Coronary artery (tissue), 2 donors: Measurements from ENCODE around the gene RNF4.

Experiments
- DNase-seq: peaks from one replicate; pipeline ENCODE4 v3.0.0-alpha.2; 2017; ENCODE audit warnings: low spot score
- H3K27ac ChIP-seq, 2 donors: fragments of 200-600 bp; sonication (generic); one replicate each; pipeline ENCODE4 v1.5.1; 2016 to 2019
- H3K4me3 ChIP-seq: fragments of 200-600 bp; sonication (generic); 2 replicates; pipeline ENCODE4 v1.5.1; 2016; ENCODE audit warnings: mild to moderate bottlenecking, moderate library complexity
- CTCF ChIP-seq: fragments of 200-600 bp; sonication (generic); IDR thresholded peaks from one replicate; pipeline ENCODE4 v1.5.1; 2019; ENCODE audit warnings: antibody characterized with exemption

Gene RNF4

DNA sequence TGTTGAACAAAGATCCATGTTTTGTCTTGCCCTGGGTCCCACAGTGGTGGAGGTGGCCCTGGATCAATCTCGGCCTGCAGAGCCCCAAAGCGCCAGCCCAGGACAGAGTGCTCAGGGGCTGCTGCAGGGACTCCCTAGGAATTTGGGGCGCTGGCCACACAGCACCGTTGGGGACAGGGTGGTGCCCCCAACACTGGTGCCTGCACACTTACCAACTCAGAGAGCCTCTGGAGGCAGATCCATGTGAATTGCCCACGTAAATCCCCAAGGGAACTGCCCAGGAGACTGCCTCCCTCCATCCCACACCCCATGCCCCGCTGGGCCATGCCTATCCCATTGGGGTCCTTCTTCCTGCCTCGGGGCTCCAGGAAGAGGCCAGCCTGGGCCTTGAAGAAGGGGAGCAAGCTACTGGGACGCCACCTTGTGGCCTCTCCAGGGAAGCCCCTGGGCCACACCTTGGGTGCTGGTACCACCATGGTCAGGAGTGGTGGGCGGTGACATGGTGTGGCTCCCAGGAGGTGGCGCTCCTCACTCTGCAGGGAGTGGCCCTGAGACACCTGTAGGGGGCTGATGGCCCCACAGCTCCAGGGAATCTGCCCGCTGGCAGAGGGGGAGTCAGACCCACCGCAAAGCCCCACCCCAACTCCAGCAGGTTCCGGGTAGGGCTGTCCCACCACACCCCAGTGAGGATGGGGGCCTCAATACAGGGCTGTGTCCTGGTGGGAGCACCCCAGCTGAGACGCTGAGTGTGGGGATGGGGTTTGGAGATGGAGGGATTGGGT is 27.3 kb upstream of the RNF4 start:
- peak; percentile 28 for TF ChIP-seq CTCF
- Histone ChIP-seq H3K4me3 (no peak overlapping the region), H3K27ac (no peak overlapping the region)
- no peak for DNase-seq

DNA sequence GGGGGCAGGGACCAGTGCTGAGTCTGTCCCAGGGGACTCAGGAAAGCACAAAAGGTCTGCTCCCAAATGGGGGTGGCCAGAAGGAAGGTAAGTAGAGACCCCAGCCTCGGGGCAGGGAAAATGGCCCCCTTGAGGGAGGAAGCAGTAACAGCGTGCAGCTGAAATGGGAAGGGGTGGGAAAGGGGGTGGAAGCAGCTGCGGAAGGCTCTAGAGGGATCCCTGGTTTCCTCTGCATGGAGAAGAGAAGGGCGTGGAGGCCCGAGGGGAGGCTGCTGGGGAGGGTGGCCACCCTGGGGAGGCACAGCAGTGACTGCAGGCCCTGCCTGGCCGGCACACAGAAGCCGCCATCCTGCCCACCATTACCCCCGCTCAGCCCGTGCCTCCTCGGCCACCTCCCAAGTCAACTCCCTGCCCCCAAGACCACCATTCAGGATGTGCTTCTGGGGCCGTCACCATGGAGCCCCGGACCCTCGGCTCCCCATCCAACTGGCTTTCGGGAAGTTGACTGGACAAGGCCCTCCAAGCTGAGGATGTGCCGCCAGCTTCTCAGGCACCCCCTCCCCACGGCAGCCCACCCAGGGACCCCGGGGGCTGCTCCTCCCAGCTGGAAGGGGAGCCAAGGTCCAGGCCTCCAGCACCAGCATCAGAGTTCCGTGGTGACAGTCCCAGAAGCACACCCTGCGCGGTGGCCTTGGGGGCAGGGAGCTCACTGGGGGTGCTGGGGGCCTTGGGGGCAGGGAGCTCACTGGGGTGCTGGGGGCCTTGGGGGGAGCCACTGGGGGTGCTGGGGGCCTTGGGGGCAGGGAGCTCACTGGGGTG is 26.5 kb upstream of the RNF4 start:
- DNase-seq, result no peak
- H3K4me3 ChIP-seq, result no peak overlapping the region
- no peak for TF ChIP-seq CTCF
- no peak overlapping the region for H3K27ac ChIP-seq

DNA sequence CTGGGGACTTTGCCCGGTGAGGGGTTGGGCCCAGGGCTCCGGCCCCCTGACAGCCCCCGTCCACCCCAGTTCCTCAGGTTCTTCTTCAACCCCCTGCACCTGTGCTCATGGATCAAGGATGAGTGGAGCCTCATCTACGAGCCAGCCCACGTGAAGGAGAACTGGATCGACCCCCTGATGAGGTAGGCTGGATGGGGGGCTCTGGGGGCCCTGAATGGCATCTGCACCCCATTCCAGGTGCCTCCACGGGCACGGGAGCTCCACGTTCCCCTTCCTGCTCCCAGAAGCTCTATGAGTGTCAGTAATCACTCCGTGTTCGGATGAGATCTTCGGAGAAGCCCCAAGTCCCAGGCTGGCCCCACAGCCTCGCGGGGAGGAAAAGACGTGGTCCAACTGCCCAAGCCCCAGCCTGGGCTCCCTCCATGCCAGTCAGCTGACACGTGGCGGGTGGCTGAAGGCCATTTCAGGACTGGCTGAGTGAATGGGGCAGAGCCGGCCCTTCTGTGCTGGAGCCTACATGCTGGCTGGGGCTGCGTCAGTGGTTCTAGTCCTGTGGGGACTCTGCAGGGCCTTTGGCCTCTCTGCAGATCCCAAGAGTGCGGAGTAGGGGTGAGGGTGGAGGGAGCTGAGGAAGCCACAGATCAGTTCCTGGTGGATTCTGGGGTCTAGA is 25.7 kb upstream of the RNF4 start:
- no peak for TF ChIP-seq CTCF
- Histone ChIP-seq H3K4me3 (no peak overlapping the region), H3K27ac (no peak overlapping the region)
- DNase-seq, result no peak

- DNase-seq, result no peak
- Histone ChIP-seq H3K27ac (no peak overlapping the region), H3K4me3 (no peak overlapping the region)
- TF ChIP-seq CTCF, result no peak
These were observed 24.8 kb upstream of the RNF4 start for GRCh38 chr4:2443956-2444740.

- no peak for TF ChIP-seq CTCF
- DNase-seq, result no peak
- no peak overlapping the region for H3K4me3 ChIP-seq
- H3K27ac ChIP-seq, result no peak overlapping the region
These were observed 23.8 kb upstream of the RNF4 start for GRCh38 chr4:2445130-2445529.

- no peak overlapping the region for H3K4me3 ChIP-seq
- no peak for DNase-seq
- no peak for TF ChIP-seq CTCF
- H3K27ac ChIP-seq, result no peak overlapping the region
These were observed 23.3 kb upstream of the RNF4 start for GRCh38 chr4:2445571-2445970.
